HG03558 (cell line): Measurements from ENCODE around the gene ACTG1.

Experiments
- ATAC-seq: cut with Tn5 transposase; IDR thresholded peaks from one replicate; pipeline ENCODE4 v1.9.1; 2021; ENCODE audit warnings: moderate number of reproducible peaks; ENCODE audit not compliant: unreplicated experiment; ENCODE audit errors: extremely low read depth

Gene ACTG1

DNA sequence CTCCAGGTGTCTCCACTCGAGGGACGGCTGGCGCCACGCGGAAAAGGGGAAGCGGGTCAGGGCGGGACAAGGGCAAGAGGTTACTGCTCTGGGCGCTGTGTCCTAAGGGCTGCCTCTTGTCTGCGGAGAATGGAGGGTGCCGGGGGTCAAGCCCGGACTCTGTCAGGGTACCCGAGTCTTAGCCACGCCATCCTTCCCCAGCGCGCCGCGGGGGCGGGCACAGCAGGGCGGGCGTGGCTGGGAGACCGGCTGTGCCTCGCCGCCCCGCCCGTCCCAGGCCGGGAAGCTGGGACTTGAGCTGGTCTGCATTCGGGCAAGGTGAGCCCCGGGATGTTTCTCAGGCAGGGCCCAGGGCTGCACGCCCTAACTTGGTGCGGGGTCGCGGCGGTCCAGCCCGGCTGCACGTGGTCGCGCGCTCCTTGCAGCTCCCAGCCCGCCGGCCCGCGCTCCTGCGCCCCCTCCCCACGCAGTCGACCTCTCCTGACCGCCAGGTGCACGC is 6.2 kb upstream of the ACTG1 start:
- no peak for ATAC-seq

GRCh38 chr17:81518113-81518784 is 5.7 kb upstream of the ACTG1 start:
- no peak for ATAC-seq

- no peak for ATAC-seq
Observed at GRCh38 chr17:81517339-81518112, 4.9 kb upstream of the ACTG1 start.

- no peak for ATAC-seq
Observed at GRCh38 chr17:81517009-81517338, 4.4 kb upstream of the ACTG1 start.

DNA sequence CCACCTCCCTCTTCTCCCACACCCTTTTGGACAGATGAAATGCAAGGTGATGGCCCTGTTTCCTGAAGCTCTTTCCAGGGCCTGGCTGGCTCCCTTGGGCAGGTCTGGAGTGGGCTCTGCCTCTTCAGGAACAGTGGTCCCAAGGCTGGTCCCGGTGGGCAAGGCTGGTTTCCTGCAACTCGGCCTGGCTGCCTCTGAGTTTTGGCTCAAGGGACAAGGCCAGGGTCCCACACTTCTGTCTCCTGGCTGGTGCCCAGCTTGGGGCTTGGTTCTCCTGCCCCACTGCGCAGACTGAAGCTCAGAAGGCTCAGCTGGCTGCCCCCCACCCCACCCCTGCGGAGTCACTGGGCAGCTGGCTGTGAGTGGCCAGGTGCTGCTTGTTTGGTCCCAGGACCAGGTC is 3.8 kb upstream of the ACTG1 start:
- ATAC-seq: no peak

DNA sequence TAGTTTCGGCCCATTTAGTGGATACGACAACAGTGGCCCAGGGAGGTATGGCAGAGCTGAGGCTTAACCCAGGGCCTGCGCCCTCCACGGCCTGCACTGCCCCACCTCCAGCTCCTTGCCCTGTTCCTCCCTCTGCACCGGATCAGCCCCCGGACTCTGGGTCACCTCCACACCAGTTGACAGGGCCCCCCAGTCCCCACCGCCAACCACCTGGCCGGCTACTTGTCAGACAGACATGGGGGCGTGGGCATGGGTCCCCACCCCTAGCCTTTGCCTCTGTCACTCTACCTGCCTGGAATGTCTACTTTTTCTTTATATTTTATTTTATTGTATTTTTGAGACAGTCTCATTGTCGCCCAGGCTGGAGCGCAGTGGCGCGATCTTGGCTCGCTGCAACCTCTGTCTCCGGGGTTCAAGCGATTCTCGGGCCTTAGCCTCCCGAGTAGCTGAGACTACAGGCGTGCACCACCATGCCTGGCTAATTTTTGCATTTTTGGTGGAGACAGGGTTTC is 3.0 kb upstream of the ACTG1 start:
- no peak for ATAC-seq

- ATAC-seq: no peak
Observed at GRCh38 chr17:81514739-81515529, 2.3 kb upstream of the ACTG1 start.

DNA sequence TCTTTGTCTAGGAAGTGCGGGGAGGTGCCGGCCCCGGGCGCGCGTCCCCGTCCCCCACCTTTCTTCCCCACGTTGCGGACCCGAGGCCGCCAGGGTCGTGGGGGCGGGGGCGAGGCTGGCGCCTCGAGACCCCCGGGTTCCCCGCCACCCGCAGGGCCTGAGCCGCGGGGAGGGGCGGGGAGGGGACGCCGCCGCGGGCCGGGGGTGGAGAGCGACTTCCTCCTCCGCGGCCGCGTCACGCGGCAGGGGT is 1.8 kb upstream of the ACTG1 start:
- no peak for ATAC-seq

GRCh38 chr17:81513753-81514488 is 1.3 kb upstream of the ACTG1 start:
- ATAC-seq: no peak

GRCh38 chr17:81513372-81513752 is 763 bp upstream of the ACTG1 start:
- ATAC-seq: no peak

DNA sequence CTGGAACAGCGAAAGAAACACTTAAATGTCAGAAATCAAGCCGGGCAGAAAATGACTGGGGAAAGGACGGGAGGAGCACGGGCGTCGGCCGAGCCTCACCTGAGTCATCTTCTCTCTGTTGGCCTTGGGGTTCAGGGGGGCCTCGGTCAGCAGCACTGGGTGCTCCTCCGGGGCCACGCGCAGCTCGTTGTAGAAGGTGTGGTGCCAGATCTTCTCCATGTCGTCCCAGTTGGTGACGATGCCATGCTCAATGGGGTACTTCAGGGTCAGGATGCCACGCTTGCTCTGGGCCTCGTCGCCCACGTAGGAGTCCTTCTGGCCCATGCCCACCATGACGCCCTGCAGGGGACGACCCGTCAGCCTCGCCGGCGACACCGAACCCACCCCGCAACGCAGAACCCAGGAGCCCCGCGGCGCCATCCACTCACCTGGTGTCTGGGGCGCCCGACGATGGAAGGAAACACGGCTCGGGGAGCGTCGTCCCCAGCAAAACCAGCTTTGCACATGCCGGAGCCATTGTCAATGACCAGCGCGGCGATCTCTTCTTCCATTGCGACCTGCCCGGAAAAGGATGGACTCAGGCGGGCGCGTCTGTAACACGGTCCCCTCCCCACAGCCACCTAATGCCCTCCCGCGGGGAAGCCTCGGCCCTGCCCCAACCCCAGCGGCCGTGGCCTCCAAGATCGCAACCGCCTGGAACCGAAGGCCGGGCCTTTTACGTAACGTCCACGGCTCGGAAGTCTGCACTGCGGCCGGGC is 616 bp downstream of the ACTG1 start:
- ATAC-seq: no peak

GRCh38 chr17:81511554-81511803 is 1.1 kb downstream of the ACTG1 start:
- ATAC-seq: no peak

DNA sequence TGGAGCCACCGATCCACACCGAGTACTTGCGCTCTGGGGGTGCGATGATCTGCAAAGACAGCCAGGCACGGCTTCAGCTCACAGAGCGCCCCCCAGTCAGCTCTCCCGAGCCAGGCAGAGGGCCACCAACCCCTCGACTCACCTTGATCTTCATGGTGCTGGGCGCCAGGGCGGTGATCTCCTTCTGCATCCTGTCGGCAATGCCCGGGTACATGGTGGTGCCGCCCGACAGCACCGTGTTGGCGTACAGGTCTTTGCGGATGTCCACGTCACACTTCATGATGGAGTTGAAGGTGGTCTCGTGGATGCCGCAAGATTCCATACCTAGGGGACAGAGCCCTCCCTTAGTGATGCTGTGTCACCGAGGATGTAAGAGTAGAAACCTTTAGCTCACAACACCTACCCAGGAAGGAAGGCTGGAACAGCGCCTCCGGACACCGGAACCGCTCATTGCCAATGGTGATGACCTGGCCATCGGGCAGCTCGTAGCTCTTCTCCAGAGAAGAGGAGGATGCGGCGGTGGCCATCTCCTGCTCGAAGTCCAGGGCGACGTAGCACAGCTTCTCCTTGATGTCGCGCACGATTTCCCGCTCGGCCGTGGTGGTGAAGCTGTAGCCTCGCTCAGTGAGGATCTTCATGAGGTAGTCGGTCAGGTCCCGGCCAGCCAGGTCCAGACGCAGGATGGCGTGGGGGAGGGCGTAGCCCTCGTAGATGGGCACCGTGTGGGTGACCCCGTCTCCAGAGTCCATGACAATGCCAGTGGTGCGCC is 1.6 kb downstream of the ACTG1 start:
- no peak for ATAC-seq

GRCh38 chr17:81509972-81510784 is 2.4 kb downstream of the ACTG1 start:
- no peak for ATAC-seq

GRCh38 chr17:81509207-81509971 is 3.2 kb downstream of the ACTG1 start:
- no peak for ATAC-seq

DNA sequence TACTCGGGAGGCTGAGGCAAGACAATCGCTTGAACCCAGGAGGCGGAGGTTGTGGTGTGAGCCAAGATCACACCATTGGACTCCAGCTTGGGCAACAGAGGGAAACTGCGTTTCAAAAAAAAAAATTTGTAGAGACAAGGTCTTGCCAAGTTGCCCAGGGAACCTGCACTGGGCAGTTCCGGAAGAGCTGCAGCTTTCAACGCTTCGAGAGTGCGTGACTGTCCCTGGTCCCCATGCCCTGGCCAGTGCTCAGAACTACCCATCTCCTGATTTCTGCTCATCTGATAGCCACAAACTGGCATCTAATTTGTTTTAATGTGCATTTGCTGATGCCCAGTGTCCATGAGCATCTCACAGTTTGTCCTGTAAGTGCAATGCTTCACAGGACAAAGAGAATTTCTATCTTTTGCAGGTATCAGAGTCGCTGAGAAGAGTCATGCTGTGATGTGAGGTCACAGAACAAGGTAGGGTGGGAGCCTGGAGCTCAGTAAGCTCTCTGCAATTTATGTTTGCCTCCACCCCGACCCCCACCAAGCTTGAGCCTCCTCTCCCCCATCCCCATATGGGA is 3.9 kb downstream of the ACTG1 start:
- ATAC-seq: no peak

DNA sequence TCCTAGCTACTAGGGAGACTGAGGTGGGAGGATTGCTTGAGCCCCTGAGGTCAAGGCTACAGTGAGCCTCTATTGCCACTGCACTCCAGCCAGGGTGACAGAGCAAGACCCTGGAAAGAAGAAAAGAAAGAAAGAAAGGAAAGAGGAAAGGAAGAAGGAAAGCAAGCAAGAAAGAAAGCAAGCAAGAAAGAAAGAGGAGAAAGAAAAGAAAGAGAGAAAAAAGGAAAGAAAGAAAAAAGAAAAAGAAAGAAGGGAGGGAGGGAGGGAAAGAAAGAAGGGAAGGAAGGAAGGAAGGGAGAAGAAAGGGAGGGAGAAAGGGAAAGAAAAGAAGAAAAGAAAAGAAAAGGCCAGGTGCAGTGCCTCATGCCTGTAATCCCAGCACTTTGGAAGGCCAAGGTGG is 9.0 kb downstream of the ACTG1 start:
- ATAC-seq: no peak
